ENCODE measurements around the gene TTC27. TPM values are rescaled to one million over a fixed set of nuclear protein-coding genes. Genes with fewer than 3 reads are reported as not detected.
"Not testable (repeated sequence)": the region's sequence is repeated elsewhere in the genome, so short reads cannot be mapped to it uniquely, and the experiment has no call there.

Gene TTC27
- polyA plus RNA-seq, 1 donor (not counting 4 experiments of a cell fraction or from before 2014, with no cell fraction given): 28.7 TPM

GRCh38 chr2:32723467-32724079 lies 95.7 kb downstream of the TTC27 start:
- no peaks in the 10 kb centered on the region for H3K4me1 ChIP-seq (ENCODE audit: control insufficient read depth, extremely low read depth, insufficient read depth, low read length)
- H2AFZ ChIP-seq (ENCODE audit: control insufficient read depth, low read length): no peak overlapping the region
- no peaks in the 10 kb centered on the region for H3K27me3 ChIP-seq (ENCODE audit: control insufficient read depth, extremely low read depth, insufficient read depth, low read length)
- no peaks in the 10 kb centered on the region for H3K79me2 ChIP-seq (ENCODE audit: control insufficient read depth, insufficient read depth, low read length)
- H3K9me1 ChIP-seq (ENCODE audit: control insufficient read depth, extremely low read depth, insufficient read depth, low read length): no peaks in the 10 kb centered on the region
- dilution Hi-C loops (cut with MboI; ENCODE audit: extremely low pct_ligation_motif_present, low sequenced_read_pairs): no loop called here
- no peak for TF ChIP-seq CTCF (optimal IDR thresholded peaks at IDR 0.05 in 1 of 3, IDR thresholded peaks at IDR 0.05 in 1 of 3, conservative IDR thresholded peaks at IDR 0.05 in 1 of 3; ENCODE audit: extremely low read depth in 1 of 3, insufficient read depth in 2 of 3, low read length in 3 of 3)
- TF ChIP-seq EZH2 (IDR thresholded peaks at IDR 0.05; ENCODE audit: low read length): no peak
- no peaks in the 10 kb centered on the region for H3K9me3 ChIP-seq (ENCODE audit: control insufficient read depth, low read depth, low read length)
- no peaks in the 10 kb centered on the region for H4K20me1 ChIP-seq (ENCODE audit: control insufficient read depth, extremely low read depth, insufficient read depth, low read length)
- H3K36me3 ChIP-seq (ENCODE audit: control insufficient read depth in 2 of 2, extremely low read depth in 1 of 2, insufficient read depth in 2 of 2, low read length in 2 of 2): no peaks in the 10 kb centered on the region
- no peak overlapping the region for H3K9ac ChIP-seq (ENCODE audit: control insufficient read depth, extremely low read depth, insufficient read depth, low read length)
- H3K27ac ChIP-seq (ENCODE audit: control insufficient read depth, insufficient read depth, low read length): no peak overlapping the region
- FAIRE-seq (no peak), DNase-seq (ENCODE audit: low read depth, low spot score) (no peak)
- H3K4me3 ChIP-seq (ENCODE audit: control insufficient read depth in 2 of 3, extremely low read depth in 1 of 3, insufficient read depth in 2 of 3, low read depth in 1 of 3, low read length in 3 of 3): no peak overlapping the region
- H3K4me2 ChIP-seq (ENCODE audit: control insufficient read depth, extremely low read depth, insufficient read depth, low read depth, low read length): no peak overlapping the region

GRCh38 chr2:32726678-32727077 lies 98.8 kb downstream of the TTC27 start:
- FAIRE-seq; DNase-seq (ENCODE audit: low read depth, low spot score); H3K9ac ChIP-seq (ENCODE audit: control insufficient read depth, extremely low read depth, insufficient read depth, low read length); H3K4me3 ChIP-seq (ENCODE audit: control insufficient read depth in 2 of 3, extremely low read depth in 1 of 3, insufficient read depth in 2 of 3, low read depth in 1 of 3, low read length in 3 of 3); H3K4me1 ChIP-seq (ENCODE audit: control insufficient read depth, extremely low read depth, insufficient read depth, low read length); H3K79me2 ChIP-seq (ENCODE audit: control insufficient read depth, insufficient read depth, low read length); H3K27me3 ChIP-seq (ENCODE audit: control insufficient read depth, extremely low read depth, insufficient read depth, low read length); H2AFZ ChIP-seq (ENCODE audit: control insufficient read depth, low read length); dilution Hi-C loops (cut with MboI; ENCODE audit: extremely low pct_ligation_motif_present, low sequenced_read_pairs); H3K27ac ChIP-seq (ENCODE audit: control insufficient read depth, insufficient read depth, low read length); H3K36me3 ChIP-seq (ENCODE audit: control insufficient read depth in 2 of 2, extremely low read depth in 1 of 2, insufficient read depth in 2 of 2, low read length in 2 of 2); H4K20me1 ChIP-seq (ENCODE audit: control insufficient read depth, extremely low read depth, insufficient read depth, low read length); H3K9me1 ChIP-seq (ENCODE audit: control insufficient read depth, extremely low read depth, insufficient read depth, low read length); H3K9me3 ChIP-seq (ENCODE audit: control insufficient read depth, low read depth, low read length); H3K4me2 ChIP-seq (ENCODE audit: control insufficient read depth, extremely low read depth, insufficient read depth, low read depth, low read length): not testable (repeated sequence)

GRCh38 chr2:32727157-32727556 lies 99.3 kb downstream of the TTC27 start:
- DNase-seq (ENCODE audit: low read depth, low spot score): no peak
- H3K4me1 ChIP-seq (ENCODE audit: control insufficient read depth, extremely low read depth, insufficient read depth, low read length): no peaks in the 10 kb centered on the region
- H3K79me2 ChIP-seq (ENCODE audit: control insufficient read depth, insufficient read depth, low read length): no peaks in the 10 kb centered on the region
- H3K27ac ChIP-seq (ENCODE audit: control insufficient read depth, insufficient read depth, low read length): no peak overlapping the region
- no peak overlapping the region for H2AFZ ChIP-seq (ENCODE audit: control insufficient read depth, low read length)
- no peaks in the 10 kb centered on the region for H3K27me3 ChIP-seq (ENCODE audit: control insufficient read depth, extremely low read depth, insufficient read depth, low read length)
- no peaks in the 10 kb centered on the region for H3K36me3 ChIP-seq (ENCODE audit: control insufficient read depth in 2 of 2, extremely low read depth in 1 of 2, insufficient read depth in 2 of 2, low read length in 2 of 2)
- no peak for FAIRE-seq
- TF ChIP-seq EZH2 (IDR thresholded peaks at IDR 0.05; ENCODE audit: low read length): no peak
- TF ChIP-seq CTCF (optimal IDR thresholded peaks at IDR 0.05 in 1 of 3, IDR thresholded peaks at IDR 0.05 in 1 of 3, conservative IDR thresholded peaks at IDR 0.05 in 1 of 3; ENCODE audit: extremely low read depth in 1 of 3, insufficient read depth in 2 of 3, low read length in 3 of 3): no peak
- H3K9me3 ChIP-seq (ENCODE audit: control insufficient read depth, low read depth, low read length): no peaks in the 10 kb centered on the region
- no peaks in the 10 kb centered on the region for H3K9me1 ChIP-seq (ENCODE audit: control insufficient read depth, extremely low read depth, insufficient read depth, low read length)
- H3K9ac ChIP-seq (ENCODE audit: control insufficient read depth, extremely low read depth, insufficient read depth, low read length): no peak overlapping the region
- H3K4me3 ChIP-seq (ENCODE audit: control insufficient read depth in 2 of 3, extremely low read depth in 1 of 3, insufficient read depth in 2 of 3, low read depth in 1 of 3, low read length in 3 of 3): no peak overlapping the region
- dilution Hi-C loops (cut with MboI; ENCODE audit: extremely low pct_ligation_motif_present, low sequenced_read_pairs): no loop called here
- no peak overlapping the region for H3K4me2 ChIP-seq (ENCODE audit: control insufficient read depth, extremely low read depth, insufficient read depth, low read depth, low read length)
- H4K20me1 ChIP-seq (ENCODE audit: control insufficient read depth, extremely low read depth, insufficient read depth, low read length): no peaks in the 10 kb centered on the region

GRCh38 chr2:32730958-32731357 lies 103.1 kb downstream of the TTC27 start:
- H2AFZ ChIP-seq (ENCODE audit: control insufficient read depth, low read length); H3K4me3 ChIP-seq (ENCODE audit: control insufficient read depth in 2 of 3, extremely low read depth in 1 of 3, insufficient read depth in 2 of 3, low read depth in 1 of 3, low read length in 3 of 3); H3K9me3 ChIP-seq (ENCODE audit: control insufficient read depth, low read depth, low read length); H4K20me1 ChIP-seq (ENCODE audit: control insufficient read depth, extremely low read depth, insufficient read depth, low read length); FAIRE-seq; DNase-seq (ENCODE audit: low read depth, low spot score); H3K27ac ChIP-seq (ENCODE audit: control insufficient read depth, insufficient read depth, low read length); H3K27me3 ChIP-seq (ENCODE audit: control insufficient read depth, extremely low read depth, insufficient read depth, low read length); H3K9me1 ChIP-seq (ENCODE audit: control insufficient read depth, extremely low read depth, insufficient read depth, low read length); dilution Hi-C loops (cut with MboI; ENCODE audit: extremely low pct_ligation_motif_present, low sequenced_read_pairs); H3K9ac ChIP-seq (ENCODE audit: control insufficient read depth, extremely low read depth, insufficient read depth, low read length); H3K4me2 ChIP-seq (ENCODE audit: control insufficient read depth, extremely low read depth, insufficient read depth, low read depth, low read length); H3K36me3 ChIP-seq (ENCODE audit: control insufficient read depth in 2 of 2, extremely low read depth in 1 of 2, insufficient read depth in 2 of 2, low read length in 2 of 2); H3K4me1 ChIP-seq (ENCODE audit: control insufficient read depth, extremely low read depth, insufficient read depth, low read length); H3K79me2 ChIP-seq (ENCODE audit: control insufficient read depth, insufficient read depth, low read length): not testable (repeated sequence)

All from keratinocyte (primary cell).